Smooth muscle cell (in vitro differentiated cells): Measurements from ENCODE around the gene TIMM21. TPM values are rescaled to one million over a fixed set of nuclear protein-coding genes. Genes with fewer than 3 reads are reported as not detected.

Experiments
- DNase-seq: peaks from one replicate; lab custom pipeline; 2025; ENCODE audit not compliant: unreplicated experiment; lab: John Stamatoyannopoulos, UW
- H2AFZ ChIP-seq: fragments of 200-600 bp; sonication (generic); 2 replicates; pipeline ENCODE4 v1.6.0; 2016; ENCODE audit warnings: antibody characterized with exemption, low read depth, mild to moderate bottlenecking
- H3F3A ChIP-seq: fragments of 200-600 bp; sonication (generic); 2 replicates; pipeline ENCODE4 v1.6.0; 2017; ENCODE audit warnings: antibody characterized with exemption, low read depth
- H3K27ac ChIP-seq: fragments of 200-600 bp; sonication (generic); 2 replicates; pipeline ENCODE4 v1.5.1; 2016; ENCODE audit warnings: low read depth, mild to moderate bottlenecking
- H3K27me3 ChIP-seq: fragments of 200-600 bp; sonication (generic); 2 replicates; pipeline ENCODE4 v1.6.1; 2016; ENCODE audit warnings: low read depth, mild to moderate bottlenecking
- H3K36me3 ChIP-seq: fragments of 200-600 bp; sonication (generic); 2 replicates; pipeline ENCODE4 v1.5.1; 2016; ENCODE audit warnings: low read depth
- H3K4me1 ChIP-seq: fragments of 200-600 bp; sonication (generic); 2 replicates; pipeline ENCODE4 v1.5.1; 2016; ENCODE audit warnings: low read depth
- H3K4me2 ChIP-seq: fragments of 200-600 bp; sonication (generic); 2 replicates; pipeline ENCODE4 v1.6.0; 2016; ENCODE audit warnings: mild to moderate bottlenecking
- H3K4me3 ChIP-seq: fragments of 200-600 bp; sonication (generic); 2 replicates; pipeline ENCODE4 v1.5.1; 2016; ENCODE audit warnings: mild to moderate bottlenecking
- H3K79me2 ChIP-seq: fragments of 200-600 bp; sonication (generic); 2 replicates; pipeline ENCODE4 v1.6.0; 2016; ENCODE audit warnings: low read depth, mild to moderate bottlenecking
- H3K9ac ChIP-seq: fragments of 200-600 bp; sonication (generic); 2 replicates; pipeline ENCODE4 v1.6.0; 2016; ENCODE audit warnings: low read depth
- H3K9me3 ChIP-seq: fragments of 200-600 bp; sonication (generic); replicated peaks from 2 replicates; pipeline ENCODE4 v1.5.1; 2016; ENCODE audit warnings: low read depth
- H4K20me1 ChIP-seq: fragments of 200-600 bp; sonication (generic); 2 replicates; pipeline ENCODE4 v1.6.0; 2016; ENCODE audit warnings: low read depth
- WGBS: methylation state at CpG from one replicate; pipeline ENCODE4 v1.1.7; 2016; ENCODE audit warnings: low lambda C conversion rate; 5-methylcytosine and 5-hydroxymethylcytosine counted together
- polyA plus RNA-seq: library from polyadenylated mRNA; unstranded; fragments of >200 nt; fragmentation: Nextera tagmentation; extraction: Ambion mirVana; gene quantifications from 2 replicates; pipeline ENCODE4 v1.2.1, GENCODE V29; 2016
- total RNA-seq: library from RNA; depleted of rRNA; stranded (reverse); fragments of >200 nt; gene quantifications from 2 replicates; pipeline ENCODE4 v1.2.3, GENCODE V29; 2014
- TF ChIP-seq, protein P1 (sequence below): fragments of 200-600 bp; sonication (generic); IDR thresholded peaks from 2 replicates; pipeline ENCODE4 v1.5.1; 2017; ENCODE audit warnings: borderline replicate concordance, mild to moderate bottlenecking, antibody characterized with exemption; ENCODE audit not compliant: insufficient read depth, poor library complexity, severe bottlenecking

Gene TIMM21
- total and polyA plus RNA-seq, 2 experiments from 2014 or later, result 27.6 to 72.6 TPM

GRCh38 chr18:74175658-74176057 lies 27.3 kb downstream of the TIMM21 start:
- Histone ChIP-seq H3K4me3 (no peak overlapping the region), H3K9me3 (no peaks in the 10 kb centered on the region), H3K4me1 (no peaks in the 10 kb centered on the region), H3F3A (no peaks in the 10 kb centered on the region), H3K27ac (no peak overlapping the region), H3K27me3 (peaks cover 20% of the 10 kb centered on the region), H3K36me3 (no peaks in the 10 kb centered on the region), H2AFZ (no peak overlapping the region), H4K20me1 (no peaks in the 10 kb centered on the region), H3K4me2 (no peak overlapping the region), H3K79me2 (no peaks in the 10 kb centered on the region), H3K9ac (no peak overlapping the region)
- WGBS, result 95% methylated on average over 6 of the region's 6 CpGs
- DNase-seq, result no peak
- TF ChIP-seq, protein P1, sequence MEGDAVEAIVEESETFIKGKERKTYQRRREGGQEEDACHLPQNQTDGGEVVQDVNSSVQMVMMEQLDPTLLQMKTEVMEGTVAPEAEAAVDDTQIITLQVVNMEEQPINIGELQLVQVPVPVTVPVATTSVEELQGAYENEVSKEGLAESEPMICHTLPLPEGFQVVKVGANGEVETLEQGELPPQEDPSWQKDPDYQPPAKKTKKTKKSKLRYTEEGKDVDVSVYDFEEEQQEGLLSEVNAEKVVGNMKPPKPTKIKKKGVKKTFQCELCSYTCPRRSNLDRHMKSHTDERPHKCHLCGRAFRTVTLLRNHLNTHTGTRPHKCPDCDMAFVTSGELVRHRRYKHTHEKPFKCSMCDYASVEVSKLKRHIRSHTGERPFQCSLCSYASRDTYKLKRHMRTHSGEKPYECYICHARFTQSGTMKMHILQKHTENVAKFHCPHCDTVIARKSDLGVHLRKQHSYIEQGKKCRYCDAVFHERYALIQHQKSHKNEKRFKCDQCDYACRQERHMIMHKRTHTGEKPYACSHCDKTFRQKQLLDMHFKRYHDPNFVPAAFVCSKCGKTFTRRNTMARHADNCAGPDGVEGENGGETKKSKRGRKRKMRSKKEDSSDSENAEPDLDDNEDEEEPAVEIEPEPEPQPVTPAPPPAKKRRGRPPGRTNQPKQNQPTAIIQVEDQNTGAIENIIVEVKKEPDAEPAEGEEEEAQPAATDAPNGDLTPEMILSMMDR, result no peak

DNA sequence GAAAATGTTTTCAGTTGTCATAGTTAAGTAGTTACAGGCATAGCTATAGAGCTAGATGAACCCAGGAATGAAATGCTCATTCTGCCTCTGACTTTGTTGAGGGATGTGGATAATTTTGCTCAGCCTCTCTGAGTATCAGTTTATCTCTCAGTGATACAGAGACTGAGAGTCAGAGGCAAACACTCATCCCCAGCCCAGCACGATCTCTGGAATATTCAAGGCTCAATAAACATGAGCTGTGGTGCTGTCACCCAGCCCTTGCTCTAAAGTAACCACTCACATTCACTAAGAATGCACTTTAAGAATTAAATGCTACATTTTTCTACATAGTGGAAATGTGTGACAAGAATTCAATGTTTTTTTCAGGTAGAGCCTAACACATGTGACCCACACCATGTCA lies 30.6 kb downstream of the TIMM21 start:
- H4K20me1 ChIP-seq, result no peaks in the 10 kb centered on the region
- peak overlapping the region; percentile 52 for H3K27ac ChIP-seq
- H3K4me1 ChIP-seq, result peaks cover 2% of the 10 kb centered on the region
- no peak overlapping the region for H3K4me3 ChIP-seq
- H3K36me3 ChIP-seq, result no peaks in the 10 kb centered on the region
- H3K4me2 ChIP-seq, result no peak overlapping the region
- no peaks in the 10 kb centered on the region for H3K9me3 ChIP-seq
- H3F3A ChIP-seq, result no peaks in the 10 kb centered on the region
- DNase-seq, result no peak
- peaks cover 2% of the 10 kb centered on the region for H3K27me3 ChIP-seq
- no peak overlapping the region for H2AFZ ChIP-seq
- 74% methylated on average over 1 of the region's 1 CpG for WGBS
- no peak overlapping the region for H3K9ac ChIP-seq
- H3K79me2 ChIP-seq, result no peaks in the 10 kb centered on the region
- TF ChIP-seq, protein P1, result no peak

GRCh38 chr18:74179623-74180199 lies 31.4 kb downstream of the TIMM21 start:
- Histone ChIP-seq H4K20me1 (no peaks in the 10 kb centered on the region), H3K27me3 (peaks cover 2% of the 10 kb centered on the region), H3K4me2 (no peak overlapping the region), H3F3A (no peaks in the 10 kb centered on the region), H3K27ac (peak overlapping the region; percentile 52), H3K4me3 (no peak overlapping the region), H2AFZ (no peak overlapping the region), H3K9me3 (no peaks in the 10 kb centered on the region), H3K36me3 (no peaks in the 10 kb centered on the region), H3K9ac (no peak overlapping the region), H3K79me2 (no peaks in the 10 kb centered on the region), H3K4me1 (peaks cover 7% of the 10 kb centered on the region)
- TF ChIP-seq, protein P1, result no peak
- 77% methylated on average over 10 of the region's 10 CpGs for WGBS
- DNase-seq, result no peak

DNA sequence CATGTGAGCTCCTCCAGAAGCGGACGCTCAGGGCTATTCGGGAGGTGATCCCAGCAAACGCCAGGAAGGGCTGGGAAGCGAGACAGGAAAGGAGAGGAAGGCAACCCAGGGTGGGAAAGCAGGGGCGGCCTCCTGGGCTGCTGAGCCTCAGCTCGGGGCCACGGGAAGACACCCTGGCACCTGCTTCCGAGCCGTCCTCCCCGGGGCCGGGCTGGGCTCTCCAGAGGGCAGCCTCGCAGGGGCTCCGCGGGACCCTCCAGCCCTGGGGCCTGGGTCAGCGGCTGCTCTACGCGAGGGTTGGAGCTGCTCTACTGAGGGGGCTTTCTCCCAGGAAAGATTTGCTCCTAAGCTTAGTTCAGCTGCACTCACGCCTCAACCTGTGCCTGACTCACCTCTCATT lies 34.0 kb downstream of the TIMM21 start:
- no peak overlapping the region for H3K4me3 ChIP-seq
- no peaks in the 10 kb centered on the region for H3K36me3 ChIP-seq
- H3K27ac ChIP-seq, result no peak overlapping the region
- WGBS, result 94% methylated on average over 19 of the region's 19 CpGs
- no peak overlapping the region for H3K4me2 ChIP-seq
- H4K20me1 ChIP-seq, result no peaks in the 10 kb centered on the region
- DNase-seq, result no peak
- H3K27me3 ChIP-seq, result no peaks in the 10 kb centered on the region
- H2AFZ ChIP-seq, result no peak overlapping the region
- no peaks in the 10 kb centered on the region for H3K79me2 ChIP-seq
- no peaks in the 10 kb centered on the region for H3F3A ChIP-seq
- peaks cover 7% of the 10 kb centered on the region for H3K4me1 ChIP-seq
- no peaks in the 10 kb centered on the region for H3K9me3 ChIP-seq
- no peak overlapping the region for H3K9ac ChIP-seq
- TF ChIP-seq, protein P1, result no peak
